ENCODE results near the gene GRHL3.

Gene GRHL3

GRCh38 chr1:24293392-24294227, 25.5 kb upstream of the GRHL3 start:
- no peak for DNase-seq (ENCODE audit: low read depth in 2 of 2)

GRCh38 chr1:24294228-24294672, 24.9 kb upstream of the GRHL3 start:
- DNase-seq (ENCODE audit: low read depth in 2 of 2) = no peak

GRCh38 chr1:24294716-24295371, 24.3 kb upstream of the GRHL3 start:
- DNase-seq (ENCODE audit: low read depth in 2 of 2) = no peak

GRCh38 chr1:24295535-24295934, 23.6 kb upstream of the GRHL3 start:
- DNase-seq (ENCODE audit: low read depth in 2 of 2) = no peak

GRCh38 chr1:24297187-24297851, 21.8 kb upstream of the GRHL3 start:
- no peak for DNase-seq (ENCODE audit: low read depth in 2 of 2)

- DNase-seq (ENCODE audit: low read depth in 2 of 2) = no peak
Observed at GRCh38 chr1:24297852-24298232, 21.3 kb upstream of the GRHL3 start.

GRCh38 chr1:24298606-24299005, 20.6 kb upstream of the GRHL3 start:
- DNase-seq (ENCODE audit: low read depth in 2 of 2) = no peak

- DNase-seq (ENCODE audit: low read depth in 2 of 2) = no peak
Observed at GRCh38 chr1:24299901-24300300, 19.3 kb upstream of the GRHL3 start.

GRCh38 chr1:24300971-24301784, 18.0 kb upstream of the GRHL3 start:
- DNase-seq (ENCODE audit: low read depth in 2 of 2) = no peak

GRCh38 chr1:24301785-24302175, 17.4 kb upstream of the GRHL3 start:
- DNase-seq (ENCODE audit: low read depth in 2 of 2) = no peak

- DNase-seq (ENCODE audit: low read depth in 2 of 2) = no peak
Observed at GRCh38 chr1:24302209-24302611, 16.9 kb upstream of the GRHL3 start.

- no peak for DNase-seq (ENCODE audit: low read depth in 2 of 2)
Observed at GRCh38 chr1:24303600-24303999, 15.6 kb upstream of the GRHL3 start.

GRCh38 chr1:24304763-24305162, 14.4 kb upstream of the GRHL3 start:
- DNase-seq (ENCODE audit: low read depth in 2 of 2) = no peak

- DNase-seq (ENCODE audit: low read depth in 2 of 2) = no peak
Observed at GRCh38 chr1:24308365-24309015, 10.7 kb upstream of the GRHL3 start.

GRCh38 chr1:24309762-24310485, 9.2 kb upstream of the GRHL3 start:
- no peak for DNase-seq (ENCODE audit: low read depth in 2 of 2)

- no peak for DNase-seq (ENCODE audit: low read depth in 2 of 2)
Observed at GRCh38 chr1:24311234-24311633, 7.9 kb upstream of the GRHL3 start.

- no peak for DNase-seq (ENCODE audit: low read depth in 2 of 2)
Observed at GRCh38 chr1:24311741-24312140, 7.4 kb upstream of the GRHL3 start.

- no peak for DNase-seq (ENCODE audit: low read depth in 2 of 2)
Observed at GRCh38 chr1:24315391-24315790, 3.8 kb upstream of the GRHL3 start.

- no peak for DNase-seq (ENCODE audit: low read depth in 2 of 2)
Observed at GRCh38 chr1:24316645-24317044, 2.5 kb upstream of the GRHL3 start.

- DNase-seq (ENCODE audit: low read depth in 2 of 2) = no peak
Observed at GRCh38 chr1:24317081-24317480, 2.1 kb upstream of the GRHL3 start.
